GM19397 (cell line): ENCODE data around the gene HOXB8.

Source experiments
- ATAC-seq: cut with Tn5 transposase; IDR thresholded peaks from one replicate; pipeline ENCODE4 v1.9.1; 2021; ENCODE audit warnings: mild to moderate bottlenecking, moderate library complexity; ENCODE audit not compliant: unreplicated experiment

Gene HOXB8

DNA sequence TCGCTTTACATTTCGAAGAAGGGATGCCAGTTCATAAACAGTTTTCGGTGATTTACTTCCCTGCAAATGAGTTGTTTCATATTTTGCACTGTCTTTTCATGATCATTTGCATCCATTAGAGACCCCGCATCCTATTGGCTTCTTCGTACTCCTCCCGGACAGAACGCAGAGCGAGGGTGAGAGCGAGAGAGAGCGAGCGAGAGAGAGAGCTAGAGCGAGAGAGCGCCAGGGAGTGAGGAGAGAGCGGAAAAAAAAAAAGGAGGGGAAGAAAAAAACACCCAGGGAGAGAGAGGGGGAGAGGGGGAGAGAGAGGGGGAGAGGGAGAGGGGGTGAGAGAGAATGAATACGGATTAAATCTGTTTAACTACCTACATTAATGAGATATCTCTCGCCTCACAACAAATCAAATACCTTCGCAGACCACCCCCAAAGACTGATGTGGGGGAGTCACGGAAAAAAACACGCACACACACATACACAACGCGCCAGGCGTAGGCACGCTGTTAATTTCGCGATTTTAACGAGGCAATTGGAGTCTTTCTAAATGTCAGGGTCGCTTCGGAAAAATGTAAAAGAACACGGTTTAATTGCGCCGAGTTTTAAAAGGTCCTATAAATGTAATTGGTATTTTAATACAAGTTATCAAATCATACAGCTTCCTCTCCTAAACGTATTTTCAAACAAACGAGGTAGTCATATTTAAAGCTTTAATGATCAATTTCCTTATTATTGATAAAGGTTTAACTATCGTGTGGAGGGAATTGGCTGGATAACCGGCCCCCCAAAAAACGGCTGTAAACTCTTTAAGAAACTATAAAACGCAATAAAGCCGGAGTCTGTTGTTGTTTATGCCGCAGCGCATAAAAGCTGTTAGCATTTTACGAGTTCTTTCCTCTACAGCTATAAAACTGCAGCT, at the start of gene HOXB8:
Gene HOXB8, minus strand, starts transcription at position 246 of the 916 bp plus-strand sequence. CDS start 588 bp downstream, outside the sequence.
- ATAC-seq, result no peak

- no peak for ATAC-seq
These were observed 48.2 kb upstream of the HOXB8 start for GRCh38 chr17:48663134-48663924.

DNA sequence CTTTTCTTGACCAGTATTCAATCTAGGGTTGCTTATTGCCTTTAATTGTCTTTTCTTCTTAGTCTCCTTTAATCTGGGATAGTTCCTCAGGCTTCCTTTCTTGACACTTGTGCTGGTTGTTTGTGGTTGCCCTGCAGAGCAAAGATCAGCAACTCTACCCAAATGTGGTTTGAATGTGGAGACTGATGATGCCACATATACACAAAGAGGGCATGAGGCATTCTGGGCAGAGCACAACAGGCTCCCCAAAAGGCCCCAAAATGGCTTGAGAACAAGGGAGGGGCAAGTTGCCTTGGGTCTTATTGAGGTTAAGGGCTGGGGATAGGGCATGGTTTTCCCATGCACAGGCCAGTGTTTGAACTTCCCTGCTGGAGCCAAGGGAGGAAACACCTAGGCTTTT, 40.8 kb upstream of the HOXB8 start:
- no peak for ATAC-seq

- no peak for ATAC-seq
These were observed 34.6 kb upstream of the HOXB8 start for GRCh38 chr17:48649741-48650140.

DNA sequence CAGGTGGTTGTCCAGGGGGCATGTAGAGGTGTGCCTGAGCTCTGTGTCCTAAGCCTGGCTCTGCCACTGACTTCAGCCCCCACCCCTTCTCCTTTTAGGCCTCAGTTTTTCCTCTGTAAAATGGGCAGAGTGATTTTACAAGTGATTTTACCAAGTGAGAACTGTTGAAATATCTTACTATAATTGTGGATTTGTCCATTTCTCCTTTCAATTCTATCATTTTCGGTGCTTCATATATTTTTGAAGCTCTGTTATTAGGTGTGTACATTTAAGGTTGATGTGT, 32.8 kb upstream of the HOXB8 start:
- ATAC-seq, result no peak

GRCh38 chr17:48647103-48647962, 32.2 kb upstream of the HOXB8 start:
- ATAC-seq, result no peak

DNA sequence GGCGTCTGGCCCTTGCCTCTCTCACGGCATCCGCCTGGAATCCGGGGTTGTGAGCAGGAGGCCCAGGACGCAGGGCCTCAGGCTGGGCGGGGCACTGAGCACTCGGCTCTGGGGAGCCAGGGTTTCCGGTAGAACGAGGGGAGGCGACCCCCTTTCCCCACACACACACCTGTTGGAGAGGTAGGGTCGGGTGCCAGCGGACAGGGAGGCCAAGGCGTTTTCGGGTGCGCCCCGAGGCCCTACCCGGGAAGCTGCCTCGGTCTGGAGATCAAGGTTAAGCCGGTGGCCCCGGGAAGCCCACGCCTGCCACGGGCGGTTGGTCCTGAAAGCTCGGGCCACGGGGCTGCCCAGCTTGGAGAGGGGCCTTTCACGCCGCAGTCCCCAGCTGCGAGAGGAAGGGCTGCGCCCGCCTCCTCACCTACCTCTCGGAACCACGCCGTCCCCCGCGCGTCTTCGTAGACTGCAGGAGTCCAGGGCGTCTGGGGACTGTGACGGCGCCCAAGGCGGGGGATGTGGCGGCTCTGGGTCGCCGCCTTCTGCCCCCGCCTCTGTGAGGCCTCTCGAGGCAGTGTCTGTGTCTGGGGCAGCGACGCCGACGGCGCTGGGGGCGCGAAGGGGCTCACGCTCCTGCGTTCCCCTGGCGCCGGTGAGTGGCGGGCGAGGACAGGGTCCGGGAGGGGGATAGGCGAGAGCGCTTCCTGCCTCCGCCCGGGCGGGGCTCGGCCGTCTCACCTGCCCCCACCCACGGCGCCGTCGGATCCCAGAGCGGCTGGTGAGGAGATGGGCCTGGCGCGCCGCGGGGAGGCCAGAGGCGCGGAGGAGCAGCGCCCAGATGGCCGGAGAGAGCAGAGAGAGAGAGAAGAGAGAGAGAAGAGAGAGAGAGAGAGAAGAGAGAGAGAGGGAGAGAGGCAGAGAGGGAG, 31.4 kb upstream of the HOXB8 start:
- no peak for ATAC-seq

GRCh38 chr17:48645639-48646182, 30.6 kb upstream of the HOXB8 start:
- ATAC-seq, result no peak

DNA sequence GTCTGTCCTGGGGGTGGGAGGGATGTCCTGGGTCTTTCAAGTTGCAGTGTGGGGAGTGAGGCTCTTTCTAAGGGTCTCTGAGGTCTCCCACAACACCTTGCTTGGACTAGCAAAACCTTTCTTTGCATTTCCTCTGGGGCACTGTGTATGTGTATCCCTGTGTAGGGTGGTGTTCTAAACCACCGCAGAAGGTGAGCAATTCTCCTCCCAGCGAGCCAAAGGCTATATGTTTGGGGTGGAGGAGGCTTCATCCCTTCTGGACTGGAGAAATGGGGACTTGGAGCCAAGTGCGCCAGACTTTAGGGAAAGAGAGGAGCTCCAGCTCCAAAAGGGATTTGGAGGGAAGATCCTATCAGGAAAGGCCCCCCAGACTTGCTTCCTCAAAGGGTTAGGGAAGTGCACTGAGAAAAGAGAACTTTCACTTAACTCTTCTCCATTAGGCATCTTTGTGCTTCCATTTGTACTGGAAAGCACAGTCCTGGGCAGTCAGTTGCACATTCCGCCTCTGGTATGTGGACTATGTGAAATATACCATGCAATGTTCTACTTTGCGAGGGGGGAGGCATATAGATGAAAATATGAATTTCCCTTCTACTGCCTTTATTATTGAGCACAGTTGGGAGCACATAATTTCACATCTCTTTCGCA, 29.9 kb upstream of the HOXB8 start:
- no peak for ATAC-seq

DNA sequence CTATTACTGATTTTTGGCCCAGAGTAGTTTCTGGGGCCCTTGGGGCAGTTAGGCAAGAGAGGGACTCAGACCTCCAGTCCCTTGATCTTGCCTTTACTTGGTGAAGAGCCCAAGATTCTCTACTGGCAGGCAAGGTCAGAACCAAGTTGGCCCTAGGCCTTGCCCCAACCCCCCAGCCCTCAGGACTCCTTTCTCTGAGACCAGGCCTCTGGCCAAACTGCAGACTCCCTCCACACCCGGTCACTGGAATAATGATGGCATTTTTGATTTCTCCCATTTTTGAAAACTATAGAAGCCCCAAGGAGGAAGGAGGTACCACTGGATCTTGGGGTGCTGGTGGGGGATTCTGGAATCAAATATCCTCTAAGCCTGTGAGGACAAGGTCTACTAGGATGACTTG, 29.1 kb upstream of the HOXB8 start:
- ATAC-seq, result no peak

DNA sequence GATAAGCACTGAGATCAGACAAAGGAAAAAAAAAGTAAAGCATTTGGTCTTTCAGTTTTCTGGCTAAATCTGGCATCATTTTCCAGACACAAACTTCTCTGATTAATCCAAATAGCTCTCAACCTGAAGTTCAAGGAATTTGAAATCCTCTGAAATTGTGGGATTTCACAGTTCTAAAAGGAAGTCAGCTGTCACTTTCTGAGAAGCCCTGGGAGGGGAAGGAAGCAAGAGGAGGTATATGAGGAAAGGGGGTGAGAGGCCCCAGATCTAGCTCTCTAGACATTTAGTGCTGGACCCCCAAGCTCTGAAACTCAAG, 28.6 kb upstream of the HOXB8 start:
- ATAC-seq, result no peak

- ATAC-seq, result no peak
These were observed 28.0 kb upstream of the HOXB8 start for GRCh38 chr17:48642843-48643696.

DNA sequence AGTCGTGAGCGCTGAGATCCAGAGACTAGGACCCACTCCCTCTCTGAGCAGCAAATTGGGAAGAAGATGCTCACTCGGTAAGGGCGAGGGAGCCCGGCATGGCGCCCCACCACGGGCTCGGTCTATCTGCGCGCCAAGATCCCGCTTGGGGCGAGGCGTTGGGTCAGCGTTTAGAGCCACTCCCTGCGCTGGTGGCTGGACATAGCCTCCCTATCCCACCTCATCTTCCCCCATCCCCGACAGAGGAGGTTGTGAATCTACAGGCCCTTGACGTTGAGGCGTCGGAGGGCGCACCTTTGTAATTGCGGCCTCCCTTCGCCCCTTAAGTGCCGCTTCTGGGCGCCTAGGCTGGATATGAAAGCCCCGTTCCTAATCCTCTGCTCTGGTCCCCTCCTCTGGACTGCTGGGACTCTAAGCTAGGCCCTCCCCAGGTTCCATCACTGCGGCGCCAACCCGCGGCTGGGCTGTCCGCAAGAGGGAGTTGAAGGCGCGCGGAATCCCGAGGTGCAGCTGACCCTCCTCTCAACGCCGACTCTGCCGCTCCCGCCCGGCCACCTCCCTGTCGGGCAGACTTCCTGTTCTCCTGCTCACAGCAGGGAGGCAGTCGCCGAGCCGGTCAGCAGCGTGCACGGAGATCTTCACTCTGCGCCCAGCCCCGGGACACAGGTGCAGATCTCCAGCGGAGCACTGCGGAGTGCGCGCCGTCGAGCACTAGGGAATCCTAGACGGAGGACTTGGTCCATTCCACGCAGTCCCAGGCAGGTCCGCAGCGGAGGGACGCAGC, 27.2 kb upstream of the HOXB8 start:
- ATAC-seq, result no peak

GRCh38 chr17:48641541-48642058, 26.5 kb upstream of the HOXB8 start:
- ATAC-seq, result no peak

- no peak for ATAC-seq
These were observed 25.7 kb upstream of the HOXB8 start for GRCh38 chr17:48640858-48641180.

GRCh38 chr17:48639982-48640857, 25.1 kb upstream of the HOXB8 start:
- no peak for ATAC-seq

- ATAC-seq, result no peak
These were observed 24.0 kb upstream of the HOXB8 start for GRCh38 chr17:48639136-48639535.
